ENCODE data around the gene F13A1.

F13A1 gene

GRCh38 chr6:6191476-6191875, 129.0 kb downstream of the F13A1 start:
- no peak for DNase-seq

- DNase-seq: no peak
These were observed 139.8 kb downstream of the F13A1 start for GRCh38 chr6:6180684-6181083.

- no peak for DNase-seq
These were observed 140.4 kb downstream of the F13A1 start for GRCh38 chr6:6179858-6180623.

GRCh38 chr6:6178795-6179194, 141.7 kb downstream of the F13A1 start:
- no peak for DNase-seq

- DNase-seq: no peak
These were observed 142.7 kb downstream of the F13A1 start for GRCh38 chr6:6177754-6178153.

GRCh38 chr6:6176586-6177228, 143.8 kb downstream of the F13A1 start:
- no peak for DNase-seq

GRCh38 chr6:6176127-6176526, 144.3 kb downstream of the F13A1 start:
- DNase-seq: no peak

- no peak for DNase-seq
These were observed 151.3 kb downstream of the F13A1 start for GRCh38 chr6:6169141-6169540.

GRCh38 chr6:6166064-6166463, 154.4 kb downstream of the F13A1 start:
- DNase-seq: no peak

- DNase-seq: no peak
These were observed 156.1 kb downstream of the F13A1 start for GRCh38 chr6:6164367-6164766.

- DNase-seq: no peak
These were observed 166.1 kb downstream of the F13A1 start for GRCh38 chr6:6154335-6154734.

GRCh38 chr6:6152060-6152459, 168.4 kb downstream of the F13A1 start:
- no peak for DNase-seq

GRCh38 chr6:6148192-6148815, 172.2 kb downstream of the F13A1 start:
- no peak for DNase-seq

- no peak for DNase-seq
These were observed 188.9 kb downstream of the F13A1 start for GRCh38 chr6:6131492-6132109.

GRCh38 chr6:6125495-6125894, 195.0 kb downstream of the F13A1 start:
- no peak for DNase-seq

GRCh38 chr6:6123803-6124202, 196.7 kb downstream of the F13A1 start:
- no peak for DNase-seq

- DNase-seq: no peak
These were observed 198.5 kb downstream of the F13A1 start for GRCh38 chr6:6121943-6122342.

- no peak for DNase-seq
These were observed 214.9 kb downstream of the F13A1 start for GRCh38 chr6:6105472-6106036.

Measured in activated naive CD4-positive, alpha-beta T cell treated with Interleukin-2 at 50 U/mL for 16 hours (primary cell).